Measurements from ENCODE around the gene HS6ST2.

HS6ST2 gene

GRCh38 chrX:132676102-132676501, 282.3 kb downstream of the HS6ST2 start:
- no peak for DNase-seq

GRCh38 chrX:132673331-132673730, 285.1 kb downstream of the HS6ST2 start:
- DNase-seq, result no peak

- no peak for DNase-seq
These were observed 287.2 kb downstream of the HS6ST2 start for GRCh38 chrX:132671229-132671641.

GRCh38 chrX:132669142-132669541, 289.3 kb downstream of the HS6ST2 start:
- DNase-seq, result no peak

GRCh38 chrX:132668178-132668577, 290.3 kb downstream of the HS6ST2 start:
- no peak for DNase-seq

GRCh38 chrX:132665676-132666075, 292.8 kb downstream of the HS6ST2 start:
- DNase-seq, result no peak

- DNase-seq, result no peak
These were observed 294.2 kb downstream of the HS6ST2 start for GRCh38 chrX:132664273-132664672.

- no peak for DNase-seq
These were observed 295.6 kb downstream of the HS6ST2 start for GRCh38 chrX:132662844-132663243.

GRCh38 chrX:132657876-132658275, 300.6 kb downstream of the HS6ST2 start:
- no peak for DNase-seq

GRCh38 chrX:132652871-132653270, 305.6 kb downstream of the HS6ST2 start:
- no peak for DNase-seq

GRCh38 chrX:132651421-132652086, 306.9 kb downstream of the HS6ST2 start:
- DNase-seq, result no peak

- DNase-seq, result no peak
These were observed 309.5 kb downstream of the HS6ST2 start for GRCh38 chrX:132648895-132649294.

- DNase-seq, result no peak
These were observed 319.0 kb downstream of the HS6ST2 start for GRCh38 chrX:132639446-132639845.

GRCh38 chrX:132638313-132638712, 320.1 kb downstream of the HS6ST2 start:
- DNase-seq, result no peak

- DNase-seq, result no peak
These were observed 322.3 kb downstream of the HS6ST2 start for GRCh38 chrX:132636080-132636479.

GRCh38 chrX:132634521-132634920, 323.9 kb downstream of the HS6ST2 start:
- no peak for DNase-seq

GRCh38 chrX:132631579-132632232, 326.7 kb downstream of the HS6ST2 start:
- no peak for DNase-seq

- DNase-seq, result no peak
These were observed 334.0 kb downstream of the HS6ST2 start for GRCh38 chrX:132624466-132624865.

- DNase-seq, result no peak
These were observed 334.5 kb downstream of the HS6ST2 start for GRCh38 chrX:132623942-132624341.

- DNase-seq, result no peak
These were observed 335.1 kb downstream of the HS6ST2 start for GRCh38 chrX:132623300-132623699.

GRCh38 chrX:132622130-132622529, 336.3 kb downstream of the HS6ST2 start:
- no peak for DNase-seq

- DNase-seq, result no peak
These were observed 339.6 kb downstream of the HS6ST2 start for GRCh38 chrX:132618810-132619209.

GRCh38 chrX:132615391-132616131, 342.9 kb downstream of the HS6ST2 start:
- DNase-seq, result no peak

GRCh38 chrX:132614297-132614696, 344.1 kb downstream of the HS6ST2 start:
- no peak for DNase-seq

Data from right kidney (tissue), 1 donor.